GM21526 (cell line): Measurements from ENCODE around the gene UQCRHL.

Experiments
- ATAC-seq: cut with Tn5 transposase; IDR thresholded peaks from one replicate; pipeline ENCODE4 v1.9.1; 2021; ENCODE audit warnings: moderate library complexity; ENCODE audit not compliant: unreplicated experiment, low FRiP score

Gene UQCRHL

DNA sequence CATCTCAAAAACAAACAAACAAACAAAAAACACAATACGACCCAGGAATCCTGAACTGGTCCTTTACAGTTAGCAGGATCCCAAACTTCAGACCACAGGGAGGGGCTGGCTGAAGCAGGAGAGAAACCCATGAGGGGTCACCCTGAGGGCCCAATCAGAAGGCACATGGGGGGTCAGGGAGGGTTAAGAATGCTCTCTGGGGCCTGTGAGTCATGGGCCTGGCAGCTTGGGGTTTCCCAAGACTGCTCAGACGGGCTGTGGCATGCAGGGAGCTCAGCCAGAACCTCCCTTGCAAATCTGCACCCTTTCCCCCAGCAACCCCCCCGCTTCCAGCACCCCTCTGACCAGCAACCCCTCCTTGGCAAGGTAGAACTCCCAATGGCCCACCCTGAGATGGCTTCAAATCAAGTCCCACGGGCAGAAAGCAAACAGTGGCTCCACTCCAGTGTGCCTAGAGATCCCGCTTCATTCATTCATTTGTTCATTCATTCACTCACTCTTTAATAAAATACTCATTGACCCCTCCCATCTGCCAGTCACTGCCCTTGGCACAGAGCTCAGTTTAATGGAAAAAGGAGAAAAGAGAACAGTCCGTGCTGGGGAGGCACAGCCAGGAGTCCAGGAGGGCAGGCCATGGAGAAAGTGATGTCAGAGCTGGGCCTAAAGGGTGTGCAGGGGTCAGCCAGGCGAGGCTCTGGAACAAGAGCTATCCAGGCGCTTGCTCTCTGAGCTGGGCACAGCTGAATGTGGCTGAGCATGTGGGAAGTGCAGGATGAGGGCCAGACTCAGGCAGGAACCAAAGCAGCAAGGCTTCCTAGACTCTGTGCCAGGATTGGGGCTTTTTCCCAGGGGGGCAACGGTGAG lies 8.2 kb downstream of the UQCRHL start:
- no peak for ATAC-seq

DNA sequence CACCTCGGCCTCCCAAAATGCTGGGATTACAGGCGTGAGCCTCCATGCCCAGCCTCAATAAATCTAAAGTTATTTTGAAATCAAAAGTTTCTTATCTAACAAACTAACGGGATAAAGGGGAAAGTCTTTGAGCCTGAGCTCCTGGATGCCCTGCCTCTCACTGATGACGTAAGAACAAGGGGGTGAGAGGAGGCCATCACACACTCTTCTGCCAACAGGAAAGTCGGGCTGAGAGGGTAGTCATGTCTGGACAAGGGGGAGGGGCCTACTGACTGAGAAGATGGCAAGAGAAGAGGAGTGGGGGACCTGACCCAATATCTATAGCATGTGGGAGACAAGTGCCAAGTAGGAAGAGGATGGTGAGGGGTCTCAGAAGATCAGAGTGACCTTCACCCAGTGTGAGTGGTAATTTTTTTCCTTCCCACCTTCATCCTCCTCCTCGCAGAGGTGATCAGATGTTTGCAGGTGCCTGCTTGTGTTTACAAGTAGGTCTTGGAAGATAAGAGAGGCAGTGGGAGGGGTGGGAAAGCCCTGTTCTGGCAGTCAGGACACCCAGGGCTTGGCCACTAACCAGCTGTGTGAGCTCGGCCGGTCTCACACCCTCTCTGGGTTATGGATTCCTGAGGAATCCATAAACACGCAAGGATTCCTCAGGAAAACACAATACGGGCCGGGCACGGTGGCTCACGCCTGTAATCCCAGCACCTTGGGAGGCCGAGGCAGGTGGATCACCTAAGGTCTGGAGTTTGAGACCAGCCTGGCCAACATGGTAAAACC lies 9.6 kb downstream of the UQCRHL start:
- ATAC-seq: no peak

DNA sequence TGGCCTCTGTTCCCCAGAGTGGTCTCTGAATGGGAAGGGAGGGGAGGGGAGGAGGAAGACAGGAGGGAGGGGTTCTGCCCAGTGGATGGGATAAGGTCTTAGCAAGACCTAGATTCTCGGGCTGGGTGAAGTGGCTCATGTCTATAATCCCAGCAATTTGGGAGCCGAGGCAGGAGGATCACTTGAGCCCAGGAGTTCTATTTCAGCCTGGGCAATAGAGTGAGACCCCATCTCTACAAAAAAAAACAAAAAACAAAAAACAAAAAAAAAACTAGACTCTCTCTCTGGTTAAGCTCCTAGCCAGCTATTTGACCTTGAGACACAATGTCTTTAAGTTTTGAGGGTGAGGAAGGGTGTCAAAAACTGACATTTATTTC lies 11.4 kb downstream of the UQCRHL start:
- no peak for ATAC-seq

DNA sequence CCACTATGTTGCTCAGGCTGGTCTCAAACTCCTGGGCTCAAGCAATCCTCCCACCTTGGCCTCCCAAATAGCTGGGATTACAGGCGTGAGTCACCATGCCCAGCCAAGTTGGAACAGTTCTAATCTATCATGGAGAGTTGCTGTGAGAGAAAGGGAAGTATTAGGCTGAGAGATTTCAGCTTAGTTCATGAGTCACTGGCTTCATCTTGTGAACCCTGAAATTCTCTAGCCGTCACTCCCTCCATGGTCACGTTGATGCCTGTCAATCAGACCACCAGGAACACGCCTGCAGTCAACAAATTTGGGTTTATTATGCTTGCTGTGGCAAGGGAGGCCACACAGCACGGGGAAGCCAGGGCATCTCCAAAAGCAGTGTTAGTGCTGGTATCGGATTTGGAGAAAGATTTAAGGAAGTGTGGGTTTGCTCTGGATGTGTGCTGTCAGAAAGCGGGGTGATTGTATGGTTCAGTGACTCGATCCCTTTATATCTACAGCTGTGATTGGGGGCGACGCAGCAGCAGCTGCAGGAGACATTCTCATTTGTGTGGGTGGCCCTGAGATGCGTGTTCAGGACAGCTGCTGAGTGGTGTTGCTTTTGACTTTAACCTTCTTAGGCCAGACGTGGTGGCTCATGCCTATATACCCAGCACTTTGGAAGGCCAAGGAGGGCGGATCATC lies 18.7 kb downstream of the UQCRHL start:
- ATAC-seq: no peak

DNA sequence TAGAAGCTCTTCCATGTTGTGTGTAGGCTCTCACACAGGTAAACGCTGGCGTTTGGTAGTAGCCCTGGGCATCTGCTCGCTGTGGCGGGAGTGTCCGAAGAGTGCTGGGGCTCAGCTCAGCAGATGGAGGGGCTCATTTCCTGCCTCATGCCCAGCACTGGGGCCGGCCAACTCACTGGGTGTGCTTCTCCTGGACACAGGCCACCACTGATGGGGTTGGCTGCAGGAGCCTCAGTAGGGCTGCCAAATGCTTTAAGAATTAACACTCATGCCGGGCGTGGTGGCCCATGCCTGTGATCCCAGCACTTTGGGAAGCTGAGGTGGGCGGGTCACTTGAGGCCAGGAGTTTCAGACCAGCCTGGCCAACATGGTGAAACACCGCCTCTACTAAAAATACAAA lies 20.9 kb downstream of the UQCRHL start:
- no peak for ATAC-seq

DNA sequence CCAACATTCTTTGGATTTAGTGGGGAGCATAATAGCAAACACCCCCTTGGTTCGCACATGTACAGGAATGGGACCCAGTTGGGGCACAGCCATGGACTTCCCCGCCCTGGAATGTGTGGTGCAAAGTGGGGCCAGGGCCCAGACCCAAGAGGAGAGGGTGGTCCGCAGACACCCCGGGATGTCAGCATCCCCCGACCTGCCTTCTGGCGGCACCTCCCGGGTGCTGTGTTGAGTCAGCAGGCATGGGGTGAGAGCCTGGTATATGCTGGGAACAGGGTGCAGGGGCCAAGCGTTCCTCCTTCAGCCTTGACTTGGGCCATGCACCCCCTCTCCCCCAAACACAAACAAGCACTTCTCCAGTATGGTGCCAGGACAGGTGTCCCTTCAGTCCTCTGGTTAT lies 21.8 kb downstream of the UQCRHL start:
- ATAC-seq: no peak

DNA sequence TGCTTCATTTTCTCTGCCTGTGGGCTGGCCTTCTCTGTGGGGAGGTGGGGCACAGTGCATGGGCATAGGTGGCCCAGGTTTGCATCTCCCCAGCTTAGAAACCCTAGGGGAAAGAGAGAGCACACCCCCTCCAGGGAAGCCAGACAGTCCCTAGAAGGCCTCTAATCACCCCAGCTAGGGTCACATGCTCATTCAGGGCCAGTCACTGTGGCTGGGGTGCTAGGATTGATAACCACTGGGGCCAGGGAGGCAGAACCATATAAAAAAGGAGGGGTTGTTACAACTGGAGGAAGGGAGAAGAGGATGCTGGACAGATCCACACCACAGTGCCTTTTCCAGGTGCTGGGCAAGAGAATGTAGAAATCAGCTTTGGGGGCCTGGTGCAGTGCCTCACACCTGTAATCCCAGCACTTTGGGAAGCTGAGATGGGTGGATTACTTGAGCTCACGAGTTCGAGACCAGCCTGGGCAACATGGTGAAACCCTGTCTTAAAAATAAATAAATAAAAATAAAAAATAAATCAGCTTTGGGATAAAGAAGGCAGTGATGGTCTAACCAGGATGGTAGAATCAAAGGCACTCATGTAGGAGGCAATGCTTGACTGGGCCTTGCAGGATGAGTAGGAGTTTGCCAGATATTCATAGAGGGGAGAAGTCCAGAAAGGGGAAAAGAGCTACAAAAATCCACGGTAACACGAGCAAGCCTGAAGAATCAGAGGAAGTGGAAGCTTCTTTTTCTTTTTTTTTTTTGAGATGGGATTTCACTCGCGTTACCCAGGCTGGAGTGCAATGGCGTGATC lies 29.3 kb downstream of the UQCRHL start:
- ATAC-seq: no peak

DNA sequence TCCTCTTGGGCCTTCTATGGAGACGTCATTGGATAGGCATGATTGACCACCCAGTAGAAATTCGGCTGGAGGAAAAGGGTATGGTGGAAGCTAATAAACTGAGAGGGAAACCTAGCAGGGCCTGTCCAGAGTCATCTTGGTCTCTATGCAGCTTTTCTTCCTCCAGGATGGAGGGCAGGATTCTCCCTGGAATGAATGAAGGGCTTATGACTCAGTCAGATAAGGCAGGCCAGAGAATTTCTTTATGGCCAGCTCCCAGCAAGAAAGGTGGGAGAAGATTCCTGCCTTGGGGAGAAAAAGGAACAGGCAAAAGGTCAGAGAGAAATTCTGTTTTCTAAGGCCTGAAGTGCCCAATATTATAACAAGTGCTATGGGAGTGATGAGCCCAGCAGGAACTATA lies 31.7 kb downstream of the UQCRHL start:
- ATAC-seq: no peak

DNA sequence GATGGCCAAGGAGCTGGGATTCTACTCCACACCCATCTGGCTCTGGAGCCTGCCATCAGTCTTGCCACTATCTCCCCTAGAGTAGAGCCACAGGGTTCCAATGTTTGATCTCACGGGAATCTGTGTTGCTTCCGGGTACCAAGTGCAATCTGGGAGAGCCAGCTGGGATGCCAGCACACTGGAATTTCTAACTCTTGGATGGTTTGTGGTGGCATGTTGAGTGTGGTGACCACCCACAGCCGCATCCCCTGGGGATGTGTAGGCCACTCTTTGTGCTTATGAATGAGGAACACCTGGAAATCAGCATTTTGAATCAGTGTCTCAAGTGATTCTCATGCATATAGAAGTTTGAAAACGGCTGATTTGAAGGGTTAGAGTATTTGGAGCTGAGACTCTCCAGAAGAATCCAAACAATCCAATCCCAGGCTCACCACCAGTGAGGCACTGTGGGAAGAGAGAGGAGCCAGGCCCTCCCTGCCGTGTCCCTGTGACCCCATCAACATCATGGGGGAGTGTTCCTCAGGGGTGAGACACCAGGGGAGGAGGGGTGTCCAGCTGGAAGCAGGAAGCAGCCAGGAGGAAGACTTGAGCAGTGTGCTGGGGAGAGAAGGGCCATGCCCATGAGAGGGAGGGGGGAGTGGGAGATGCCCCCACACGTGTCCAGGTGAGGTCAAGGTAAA lies 35.5 kb downstream of the UQCRHL start:
- ATAC-seq: no peak

DNA sequence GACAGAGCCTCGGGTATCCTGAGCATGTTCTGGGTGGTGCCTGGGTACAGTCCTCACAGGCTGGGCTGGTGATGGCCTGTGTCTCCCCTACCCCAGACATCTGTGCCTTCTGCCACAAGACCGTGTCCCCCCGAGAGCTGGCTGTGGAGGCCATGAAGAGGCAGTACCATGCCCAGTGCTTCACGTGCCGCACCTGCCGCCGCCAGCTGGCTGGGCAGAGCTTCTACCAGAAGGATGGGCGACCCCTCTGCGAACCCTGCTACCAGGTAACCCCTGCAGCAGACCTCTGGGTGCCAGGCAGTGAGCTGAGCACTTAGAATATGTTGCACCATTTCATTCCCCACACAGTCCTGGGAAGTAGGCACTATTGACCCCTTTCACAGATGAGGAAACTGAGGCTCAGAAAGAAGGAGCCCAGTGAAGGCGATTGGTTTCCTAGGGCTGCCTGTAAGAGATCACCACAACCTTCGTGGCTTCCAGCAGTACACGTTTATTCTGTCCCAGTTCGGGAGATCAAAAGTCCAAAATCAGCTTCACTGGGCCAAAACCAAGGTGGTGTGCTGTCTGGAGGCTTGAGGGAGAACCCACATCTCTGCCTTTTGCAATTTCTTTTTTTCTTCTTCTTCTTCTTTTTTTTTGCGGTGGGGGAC lies 37.0 kb downstream of the UQCRHL start:
- no peak for ATAC-seq

DNA sequence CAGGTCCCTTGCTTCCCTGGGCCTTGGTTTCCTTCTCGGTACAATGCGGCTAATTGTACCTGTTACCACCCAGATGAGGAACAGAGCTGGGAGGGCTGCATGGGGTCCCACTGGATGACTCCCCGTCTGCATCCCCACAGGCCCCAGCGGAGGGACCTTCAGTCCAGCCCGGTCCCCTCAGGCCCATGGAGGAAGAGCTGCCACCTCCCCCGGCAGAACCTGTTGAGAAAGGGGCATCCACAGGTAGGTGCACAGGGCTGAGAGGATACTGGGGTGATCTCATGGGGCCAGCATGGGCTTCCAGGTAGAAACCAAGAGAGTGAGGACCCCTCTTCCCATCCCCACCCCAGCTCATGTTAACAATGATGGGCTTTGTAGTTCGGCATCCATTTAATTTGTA lies 39.1 kb downstream of the UQCRHL start:
- no peak for ATAC-seq

DNA sequence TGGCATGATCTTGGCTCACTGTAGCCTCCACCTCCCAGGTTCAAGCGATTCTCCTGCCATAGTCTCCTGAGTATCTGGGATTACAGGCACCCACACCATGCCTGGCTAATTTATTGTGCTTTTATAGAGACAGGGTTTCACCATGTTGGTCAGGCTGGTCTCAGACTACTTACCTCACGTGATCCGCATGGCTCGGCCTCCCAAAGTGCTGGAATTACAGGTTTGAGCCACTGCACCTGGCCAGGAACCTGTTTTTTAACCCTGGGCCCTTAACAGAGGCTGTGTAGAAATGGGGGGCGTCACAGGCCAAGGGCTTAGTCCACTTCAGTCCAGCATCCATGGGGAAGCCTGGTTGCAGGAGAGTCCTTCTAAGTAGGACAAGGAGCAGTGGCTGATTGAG lies 39.5 kb downstream of the UQCRHL start:
- ATAC-seq: no peak

DNA sequence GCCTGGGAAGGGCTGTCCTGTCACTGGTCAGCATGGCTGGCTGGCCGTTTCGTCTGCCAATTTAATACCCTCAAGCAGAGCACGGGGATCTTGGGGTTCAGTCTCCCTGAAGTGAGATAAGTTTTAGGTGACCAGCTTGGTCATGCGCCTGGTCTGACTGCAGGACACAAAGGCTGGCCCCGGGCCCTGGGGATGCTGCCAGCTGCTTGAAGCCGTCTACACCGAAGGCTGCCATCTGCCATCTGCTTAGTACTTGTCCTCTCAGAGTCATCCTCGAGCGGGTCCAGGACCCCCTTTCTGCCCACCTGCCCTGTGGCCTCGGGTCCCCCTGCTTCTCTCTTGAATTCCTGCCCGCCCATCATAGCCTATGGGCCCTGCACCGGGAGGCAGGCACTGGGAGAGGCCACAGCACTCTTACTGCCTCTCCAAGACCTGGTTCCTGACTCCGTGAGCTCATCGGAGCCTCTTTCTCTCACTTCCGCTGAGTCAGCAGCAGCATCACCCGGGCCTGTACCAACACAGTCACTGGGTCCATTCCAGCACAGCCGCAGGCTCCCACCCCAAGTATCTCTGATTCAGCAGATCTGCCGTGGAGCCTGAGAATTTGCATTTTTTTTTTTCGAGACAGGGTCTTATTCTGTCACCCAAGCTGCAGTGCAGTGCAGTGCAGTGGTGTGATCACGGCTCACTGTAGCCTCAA lies 41.8 kb downstream of the UQCRHL start:
- ATAC-seq: no peak

DNA sequence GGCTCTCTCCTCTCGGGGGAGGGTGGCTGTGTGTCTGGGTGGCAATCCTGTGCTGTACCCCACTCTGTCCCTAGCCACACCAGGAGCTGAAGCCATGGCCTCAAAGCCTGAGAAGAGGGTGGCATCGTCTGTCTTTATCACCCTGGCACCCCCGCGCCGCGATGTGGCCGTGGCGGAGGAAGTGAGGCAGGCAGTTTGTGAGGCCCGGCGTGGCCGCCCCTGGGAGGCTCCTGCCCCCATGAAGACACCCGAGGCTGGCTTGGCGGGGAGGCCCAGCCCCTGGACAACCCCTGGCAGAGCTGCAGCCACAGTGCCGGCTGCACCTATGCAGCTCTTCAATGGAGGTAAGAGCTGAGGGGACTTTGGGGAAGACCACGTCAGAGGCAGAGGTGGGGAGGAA lies 42.6 kb downstream of the UQCRHL start:
- ATAC-seq: no peak

DNA sequence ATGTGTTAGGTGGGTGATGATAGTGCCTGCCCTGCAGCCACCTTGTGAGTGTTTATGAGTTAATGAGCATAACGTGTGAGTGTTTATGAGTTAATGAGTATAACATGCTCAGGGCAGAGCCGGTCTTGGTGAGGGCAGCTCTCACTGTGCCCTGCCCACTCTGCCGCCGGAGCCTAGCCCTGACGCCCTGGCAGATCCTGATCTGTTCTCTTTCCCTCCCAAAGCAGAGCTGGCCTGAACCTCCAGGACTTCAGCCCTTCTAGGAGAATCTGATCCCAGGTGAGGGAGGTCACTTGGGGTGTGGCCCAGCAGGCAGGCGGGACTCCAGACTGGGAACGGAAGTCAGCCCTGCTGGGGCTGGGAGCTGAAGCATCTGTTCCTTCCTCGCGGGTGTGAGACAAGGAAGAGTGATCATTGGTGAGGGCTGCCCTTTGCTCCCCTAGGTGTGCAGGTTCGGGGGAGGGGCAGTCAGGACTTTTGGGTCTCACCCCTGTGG lies 43.1 kb downstream of the UQCRHL start:
- ATAC-seq: no peak

DNA sequence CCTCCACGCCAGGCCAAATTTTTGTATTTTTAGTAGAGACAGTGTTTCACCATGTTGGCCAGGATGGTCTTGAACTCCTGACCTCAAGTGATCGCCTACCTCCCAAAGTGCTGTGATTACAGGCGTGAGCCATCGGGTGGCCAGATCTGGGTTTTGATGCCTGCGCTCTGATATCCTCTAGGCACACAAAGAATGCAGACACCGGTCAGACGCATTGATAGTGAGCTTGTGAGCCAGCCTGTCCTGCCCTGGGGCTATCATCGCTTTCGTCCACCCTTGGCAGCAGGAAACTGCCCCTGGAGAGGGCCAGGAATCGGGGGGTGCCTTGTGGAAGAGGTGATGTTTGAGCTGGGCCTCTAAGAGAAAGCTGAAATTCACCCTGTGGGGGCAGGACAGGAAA lies 44.9 kb downstream of the UQCRHL start:
- ATAC-seq: no peak

DNA sequence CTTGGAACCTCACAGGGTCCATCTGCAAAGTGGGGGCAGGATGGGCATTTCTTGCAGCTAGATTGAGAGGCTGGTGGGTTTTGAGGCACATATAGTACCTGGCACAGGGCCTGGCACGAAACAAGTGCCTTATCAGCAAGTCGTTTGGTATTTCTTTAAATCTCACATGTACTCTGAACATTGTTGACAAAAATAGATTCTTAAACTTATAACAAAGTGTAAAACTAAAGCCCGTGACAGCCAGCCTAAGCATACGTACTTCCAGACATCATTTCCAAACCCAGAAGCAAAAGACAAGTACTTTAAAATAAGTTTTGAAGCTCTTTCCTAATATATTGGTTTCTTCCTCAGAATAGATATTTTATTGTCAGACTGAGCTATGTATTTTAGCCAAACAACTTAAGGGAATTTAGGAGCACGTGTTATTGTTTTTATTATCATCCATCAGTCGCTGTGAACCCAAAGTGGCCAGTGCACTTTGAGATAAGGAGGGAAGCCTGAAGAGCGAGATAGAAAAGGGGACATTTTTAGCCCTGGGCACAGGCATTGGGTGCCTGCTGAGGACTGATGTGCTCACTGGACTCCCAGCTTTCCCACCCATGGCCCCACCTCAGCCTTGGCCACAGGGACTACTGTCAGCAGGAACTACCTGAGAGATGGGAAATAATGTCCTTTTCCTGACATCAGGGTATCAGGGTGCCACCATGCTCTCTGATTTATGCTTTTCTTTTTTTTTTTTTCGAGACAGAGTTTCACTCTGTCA lies 45.9 kb downstream of the UQCRHL start:
- no peak for ATAC-seq
